ENCODE data around the gene DAPP1.

DAPP1 gene

GRCh38 chr4:99848591-99849001 lies 32.0 kb downstream of the DAPP1 start:
- in situ Hi-C loops (cut with MboI; ENCODE audit: low sequenced_read_pairs) = no loop called here

- in situ Hi-C loops (cut with MboI; ENCODE audit: low sequenced_read_pairs) = no loop called here
Measured at GRCh38 chr4:99852199-99852749, 35.6 kb downstream of the DAPP1 start.

- in situ Hi-C loops (cut with MboI; ENCODE audit: low sequenced_read_pairs) = no loop called here
Measured at GRCh38 chr4:99853190-99853589, 36.6 kb downstream of the DAPP1 start.

GRCh38 chr4:99853999-99854398 lies 37.4 kb downstream of the DAPP1 start:
- in situ Hi-C loops (cut with MboI; ENCODE audit: low sequenced_read_pairs) = no loop called here

GRCh38 chr4:99855678-99856077 lies 39.1 kb downstream of the DAPP1 start:
- in situ Hi-C loops (cut with MboI; ENCODE audit: low sequenced_read_pairs) = no loop called here

- in situ Hi-C loops (cut with MboI; ENCODE audit: low sequenced_read_pairs) = no loop called here
Measured at GRCh38 chr4:99856166-99856565, 39.5 kb downstream of the DAPP1 start.

- in situ Hi-C loops (cut with MboI; ENCODE audit: low sequenced_read_pairs) = no loop called here
Measured at GRCh38 chr4:99857307-99857706, 40.7 kb downstream of the DAPP1 start.

GRCh38 chr4:99859618-99860017 lies 43.0 kb downstream of the DAPP1 start:
- in situ Hi-C loops (cut with MboI; ENCODE audit: low sequenced_read_pairs) = no loop called here

- in situ Hi-C loops (cut with MboI; ENCODE audit: low sequenced_read_pairs) = no loop called here
Measured at GRCh38 chr4:99860521-99860920, 43.9 kb downstream of the DAPP1 start.

- in situ Hi-C loops (cut with MboI; ENCODE audit: low sequenced_read_pairs) = no loop called here
Measured at GRCh38 chr4:99861120-99861905, 44.7 kb downstream of the DAPP1 start.

GRCh38 chr4:99863804-99864203 lies 47.2 kb downstream of the DAPP1 start:
- in situ Hi-C loops (cut with MboI; ENCODE audit: low sequenced_read_pairs) = no loop called here

GRCh38 chr4:99868126-99868596 lies 51.5 kb downstream of the DAPP1 start:
- in situ Hi-C loops (cut with MboI; ENCODE audit: low sequenced_read_pairs) = no loop called here

GRCh38 chr4:99872570-99872969 lies 55.9 kb downstream of the DAPP1 start:
- in situ Hi-C loops (cut with MboI; ENCODE audit: low sequenced_read_pairs) = no loop called here

GRCh38 chr4:99875071-99875470 lies 58.4 kb downstream of the DAPP1 start:
- in situ Hi-C loops (cut with MboI; ENCODE audit: low sequenced_read_pairs) = loop anchor here (25.0 kb wide), 1 partner anchor 313 kb away; the partner anchor contains the start of genes MTTP and TRMT10A

- in situ Hi-C loops (cut with MboI; ENCODE audit: low sequenced_read_pairs) = loop anchor here (25.0 kb wide), 1 partner anchor 315 kb away; the partner anchor contains the start of genes MTTP and TRMT10A
Measured at GRCh38 chr4:99876946-99877345, 60.3 kb downstream of the DAPP1 start.

GRCh38 chr4:99878604-99879003 lies 62.0 kb downstream of the DAPP1 start:
- in situ Hi-C loops (cut with MboI; ENCODE audit: low sequenced_read_pairs) = loop anchor here (25.0 kb wide), 1 partner anchor 316 kb away; the partner anchor contains the start of genes MTTP and TRMT10A

- in situ Hi-C loops (cut with MboI; ENCODE audit: low sequenced_read_pairs) = loop anchor here (25.0 kb wide), 1 partner anchor 317 kb away; the partner anchor contains the start of genes MTTP and TRMT10A
Measured at GRCh38 chr4:99879458-99879857, 62.8 kb downstream of the DAPP1 start.

GRCh38 chr4:99885063-99885664 lies 68.5 kb downstream of the DAPP1 start:
- in situ Hi-C loops (cut with MboI; ENCODE audit: low sequenced_read_pairs) = loop anchor here (25.0 kb wide), 1 partner anchor 323 kb away; the partner anchor contains the start of genes MTTP and TRMT10A

GRCh38 chr4:99885687-99886086 lies 69.1 kb downstream of the DAPP1 start:
- in situ Hi-C loops (cut with MboI; ENCODE audit: low sequenced_read_pairs) = loop anchor here (25.0 kb wide), 1 partner anchor 323 kb away; the partner anchor contains the start of genes MTTP and TRMT10A

GRCh38 chr4:99886146-99886545 lies 69.5 kb downstream of the DAPP1 start:
- in situ Hi-C loops (cut with MboI; ENCODE audit: low sequenced_read_pairs) = loop anchor here (25.0 kb wide), 1 partner anchor 324 kb away; the partner anchor contains the start of genes MTTP and TRMT10A

- in situ Hi-C loops (cut with MboI; ENCODE audit: low sequenced_read_pairs) = loop anchor here (25.0 kb wide), 1 partner anchor 326 kb away; the partner anchor contains the start of genes MTTP and TRMT10A
Measured at GRCh38 chr4:99887837-99888236, 71.2 kb downstream of the DAPP1 start.

All from HL-60/S4 treated with retinoic acid at 250 ng/mL for 4 days and 3 days (cell line).